SK-N-SH treated with all-trans-retinoic acid at 6 μM for 48 hours (cell line): ENCODE data around the gene BPHL.
"Not testable (repeated sequence)": the region's sequence is repeated elsewhere in the genome, so short reads cannot be mapped to it uniquely, and the experiment has no call there.

Source experiments
- ESRRG ChIP-seq: fragments of 250-450 bp; sonication (Bioruptor Pico); IDR thresholded peaks from 2 replicates; pipeline ENCODE4 v1.6.1; 2021; ENCODE audit warnings: mild to moderate bottlenecking
- OSR1 ChIP-seq: fragments of 250-450 bp; sonication (Bioruptor Pico); IDR thresholded peaks from 2 replicates; pipeline ENCODE4 v1.8.0; 2022; ENCODE audit warnings: moderate library complexity, mild to moderate bottlenecking, inconsistent platforms
- PPARA ChIP-seq: fragments of 250-450 bp; sonication (Bioruptor Pico); IDR thresholded peaks from 2 replicates; pipeline ENCODE4 v1.5.0; 2020; ENCODE audit warnings: mild to moderate bottlenecking, borderline replicate concordance
- RARB ChIP-seq: fragments of 250-450 bp; sonication (Bioruptor Pico); IDR thresholded peaks from 2 replicates; pipeline ENCODE4 v1.8.0; 2021; ENCODE audit warnings: mild to moderate bottlenecking, moderate library complexity
- ZFP3 ChIP-seq: fragments of 250-450 bp; sonication (Bioruptor Pico); IDR thresholded peaks from 2 replicates; pipeline ENCODE4 v1.5.0; 2020; ENCODE audit warnings: mild to moderate bottlenecking, moderate library complexity
- ZNF565 ChIP-seq: fragments of 450-650 bp; formaldehyde crosslinking; conservative IDR thresholded peaks from 2 replicates; pipeline ENCODE4 v1.5.0; 2020; ENCODE audit warnings: low read depth, mild to moderate bottlenecking, moderate library complexity
- ZNF8 ChIP-seq: fragments of 450-650 bp; formaldehyde crosslinking; IDR thresholded peaks from 2 replicates; pipeline ENCODE4 v1.5.0; 2020; ENCODE audit warnings: mild to moderate bottlenecking, moderate library complexity
- TF ChIP-seq, protein P1 (sequence below): fragments of 250-450 bp; sonication (Bioruptor Pico); IDR thresholded peaks from 2 replicates; pipeline ENCODE4 v1.8.0; 2021; ENCODE audit warnings: low read depth, mild to moderate bottlenecking, moderate library complexity, borderline replicate concordance
- TF ChIP-seq, protein P2 (sequence below): fragments of 250-450 bp; sonication (Bioruptor Pico); IDR thresholded peaks from 2 replicates; pipeline ENCODE4 v1.5.1; 2021; ENCODE audit warnings: mild to moderate bottlenecking, moderate library complexity

DNA sequence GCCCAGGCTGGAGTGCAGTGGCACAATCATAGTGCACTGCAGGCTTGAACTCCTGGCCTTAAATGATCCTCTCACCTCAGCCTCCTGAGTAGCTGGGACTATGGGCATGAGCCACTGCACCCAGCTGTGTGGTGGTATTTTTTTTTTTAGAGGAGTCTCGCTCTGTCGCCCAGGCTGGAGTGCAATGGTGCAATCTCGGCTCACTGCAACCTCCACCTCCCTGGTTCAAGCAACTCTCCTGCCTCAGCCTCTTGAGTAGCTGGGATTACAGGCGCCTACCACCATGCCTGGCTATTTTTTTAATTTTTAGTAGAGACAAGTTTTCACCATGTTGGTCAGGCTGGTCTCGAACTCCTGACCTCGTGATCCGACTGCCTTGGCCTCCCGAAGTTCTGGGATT is 39.6 kb upstream of the BPHL start:
- not testable (repeated sequence) for TF ChIP-seq ESRRG (CRISPR knock-in tag); PPARA; OSR1 (CRISPR knock-in tag); ZNF565; RARB (CRISPR knock-in tag); ZNF8; ZFP3
- TF ChIP-seq, protein P1, sequence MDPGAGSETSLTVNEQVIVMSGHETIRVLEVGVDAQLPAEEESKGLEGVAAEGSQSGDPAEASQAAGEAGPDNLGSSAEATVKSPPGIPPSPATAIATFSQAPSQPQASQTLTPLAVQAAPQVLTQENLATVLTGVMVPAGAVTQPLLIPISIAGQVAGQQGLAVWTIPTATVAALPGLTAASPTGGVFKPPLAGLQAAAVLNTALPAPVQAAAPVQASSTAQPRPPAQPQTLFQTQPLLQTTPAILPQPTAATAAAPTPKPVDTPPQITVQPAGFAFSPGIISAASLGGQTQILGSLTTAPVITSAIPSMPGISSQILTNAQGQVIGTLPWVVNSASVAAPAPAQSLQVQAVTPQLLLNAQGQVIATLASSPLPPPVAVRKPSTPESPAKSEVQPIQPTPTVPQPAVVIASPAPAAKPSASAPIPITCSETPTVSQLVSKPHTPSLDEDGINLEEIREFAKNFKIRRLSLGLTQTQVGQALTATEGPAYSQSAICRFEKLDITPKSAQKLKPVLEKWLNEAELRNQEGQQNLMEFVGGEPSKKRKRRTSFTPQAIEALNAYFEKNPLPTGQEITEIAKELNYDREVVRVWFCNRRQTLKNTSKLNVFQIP (CRISPR knock-in tag): not testable (repeated sequence)
- TF ChIP-seq, protein P2, sequence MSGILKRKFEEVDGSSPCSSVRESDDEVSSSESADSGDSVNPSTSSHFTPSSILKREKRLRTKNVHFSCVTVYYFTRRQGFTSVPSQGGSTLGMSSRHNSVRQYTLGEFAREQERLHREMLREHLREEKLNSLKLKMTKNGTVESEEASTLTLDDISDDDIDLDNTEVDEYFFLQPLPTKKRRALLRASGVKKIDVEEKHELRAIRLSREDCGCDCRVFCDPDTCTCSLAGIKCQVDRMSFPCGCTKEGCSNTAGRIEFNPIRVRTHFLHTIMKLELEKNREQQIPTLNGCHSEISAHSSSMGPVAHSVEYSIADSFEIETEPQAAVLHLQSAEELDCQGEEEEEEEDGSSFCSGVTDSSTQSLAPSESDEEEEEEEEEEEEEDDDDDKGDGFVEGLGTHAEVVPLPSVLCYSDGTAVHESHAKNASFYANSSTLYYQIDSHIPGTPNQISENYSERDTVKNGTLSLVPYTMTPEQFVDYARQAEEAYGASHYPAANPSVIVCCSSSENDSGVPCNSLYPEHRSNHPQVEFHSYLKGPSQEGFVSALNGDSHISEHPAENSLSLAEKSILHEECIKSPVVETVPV (CRISPR knock-in tag): not testable (repeated sequence)
